Measurements from ENCODE around the gene MAGEB1.

- TF ChIP-seq CTCF (IDR thresholded peaks at IDR 0.05; ENCODE audit: poor library complexity, severe bottlenecking): no peak
- no peak for TF ChIP-seq SMC3 (conservative IDR thresholded peaks at IDR 0.05; ENCODE audit: poor library complexity)
- no peak for TF ChIP-seq RAD21 (conservative IDR thresholded peaks at IDR 0.05)
Measured at GRCh38 chrX:30217465-30217864, 29.5 kb upstream of the MAGEB1 start.

Measured in neural cell (in vitro differentiated cells).